GM12801 (cell line): ENCODE results near the gene GAST.

Source experiments
- TF ChIP-seq, protein P1 (sequence below): IDR thresholded peaks from one replicate; pipeline ENCODE4 v1.5.1; 2011; ENCODE audit warnings: control low read depth; ENCODE audit not compliant: insufficient read length; ENCODE audit errors: extremely low read depth

GAST gene

DNA sequence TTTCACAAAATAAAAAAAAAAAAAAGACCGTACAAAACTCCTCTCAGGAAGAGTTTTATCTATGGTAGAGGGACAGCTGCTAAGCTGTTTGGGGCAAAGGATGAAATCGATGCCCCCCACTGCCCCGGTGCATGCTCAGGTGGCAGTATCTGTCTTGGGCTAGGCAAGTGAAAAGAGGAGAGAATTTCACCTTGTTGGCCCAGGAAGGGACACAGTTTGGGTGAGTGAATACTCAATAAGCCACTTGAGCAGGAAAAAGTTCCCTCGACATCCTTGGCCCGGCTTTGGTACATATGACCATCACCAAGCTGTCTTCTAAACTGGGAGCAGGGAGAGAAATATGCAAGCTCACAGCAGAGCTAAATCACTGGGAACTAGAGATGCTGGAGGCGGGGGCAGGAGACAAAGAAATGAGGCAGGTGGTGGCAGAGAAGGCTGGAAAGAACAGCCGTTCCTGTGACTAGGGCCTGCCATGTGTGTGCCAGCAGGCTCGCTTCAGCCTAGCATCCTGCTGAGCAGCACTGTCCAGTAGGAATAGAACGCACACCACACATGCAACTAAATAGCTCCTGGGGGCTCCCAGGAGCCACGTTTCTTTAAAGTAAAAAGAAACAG lies 31.6 kb upstream of the GAST start:
- TF ChIP-seq, protein P1, sequence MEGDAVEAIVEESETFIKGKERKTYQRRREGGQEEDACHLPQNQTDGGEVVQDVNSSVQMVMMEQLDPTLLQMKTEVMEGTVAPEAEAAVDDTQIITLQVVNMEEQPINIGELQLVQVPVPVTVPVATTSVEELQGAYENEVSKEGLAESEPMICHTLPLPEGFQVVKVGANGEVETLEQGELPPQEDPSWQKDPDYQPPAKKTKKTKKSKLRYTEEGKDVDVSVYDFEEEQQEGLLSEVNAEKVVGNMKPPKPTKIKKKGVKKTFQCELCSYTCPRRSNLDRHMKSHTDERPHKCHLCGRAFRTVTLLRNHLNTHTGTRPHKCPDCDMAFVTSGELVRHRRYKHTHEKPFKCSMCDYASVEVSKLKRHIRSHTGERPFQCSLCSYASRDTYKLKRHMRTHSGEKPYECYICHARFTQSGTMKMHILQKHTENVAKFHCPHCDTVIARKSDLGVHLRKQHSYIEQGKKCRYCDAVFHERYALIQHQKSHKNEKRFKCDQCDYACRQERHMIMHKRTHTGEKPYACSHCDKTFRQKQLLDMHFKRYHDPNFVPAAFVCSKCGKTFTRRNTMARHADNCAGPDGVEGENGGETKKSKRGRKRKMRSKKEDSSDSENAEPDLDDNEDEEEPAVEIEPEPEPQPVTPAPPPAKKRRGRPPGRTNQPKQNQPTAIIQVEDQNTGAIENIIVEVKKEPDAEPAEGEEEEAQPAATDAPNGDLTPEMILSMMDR, result no peak

DNA sequence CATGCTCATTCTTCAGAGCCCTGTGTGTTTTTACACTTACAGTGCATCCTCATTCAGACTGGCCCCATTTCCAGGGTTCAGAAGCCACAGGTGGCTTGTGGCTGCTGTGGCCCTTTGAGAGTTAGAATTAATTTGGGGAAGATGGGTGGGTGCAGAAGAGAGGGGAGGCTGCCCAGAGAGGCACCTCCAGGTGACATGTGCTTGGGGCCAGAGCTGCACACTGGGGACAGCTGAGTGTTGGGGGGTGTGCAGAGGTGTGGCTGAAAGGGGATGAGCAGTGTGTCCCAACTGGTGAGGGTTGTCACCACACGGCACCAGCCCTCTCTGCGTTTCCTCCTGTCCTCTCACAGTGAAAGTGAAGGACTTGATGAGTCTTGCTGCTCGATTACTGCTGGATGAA lies 30.4 kb upstream of the GAST start:
- TF ChIP-seq, protein P1, result no peak

DNA sequence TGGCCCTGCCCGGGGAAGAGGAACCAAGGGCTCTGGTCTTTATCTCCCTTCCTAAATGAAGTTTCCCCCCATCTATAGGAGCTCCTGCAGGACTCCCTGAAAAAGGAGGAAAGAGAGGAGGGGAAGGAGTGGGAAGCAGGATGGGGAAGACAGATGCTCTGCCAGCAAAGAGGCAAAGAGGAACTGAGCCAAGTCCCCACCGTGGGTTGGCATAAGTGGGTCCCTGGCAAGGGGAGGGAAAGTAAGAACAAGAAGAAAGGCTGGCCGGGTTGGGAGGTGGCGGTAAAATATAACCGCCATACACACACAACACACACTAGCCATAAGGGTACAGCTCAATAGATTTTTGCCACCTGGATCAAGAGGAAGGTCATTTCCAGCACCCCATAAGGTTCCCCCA lies 29.5 kb upstream of the GAST start:
- TF ChIP-seq, protein P1, result no peak

DNA sequence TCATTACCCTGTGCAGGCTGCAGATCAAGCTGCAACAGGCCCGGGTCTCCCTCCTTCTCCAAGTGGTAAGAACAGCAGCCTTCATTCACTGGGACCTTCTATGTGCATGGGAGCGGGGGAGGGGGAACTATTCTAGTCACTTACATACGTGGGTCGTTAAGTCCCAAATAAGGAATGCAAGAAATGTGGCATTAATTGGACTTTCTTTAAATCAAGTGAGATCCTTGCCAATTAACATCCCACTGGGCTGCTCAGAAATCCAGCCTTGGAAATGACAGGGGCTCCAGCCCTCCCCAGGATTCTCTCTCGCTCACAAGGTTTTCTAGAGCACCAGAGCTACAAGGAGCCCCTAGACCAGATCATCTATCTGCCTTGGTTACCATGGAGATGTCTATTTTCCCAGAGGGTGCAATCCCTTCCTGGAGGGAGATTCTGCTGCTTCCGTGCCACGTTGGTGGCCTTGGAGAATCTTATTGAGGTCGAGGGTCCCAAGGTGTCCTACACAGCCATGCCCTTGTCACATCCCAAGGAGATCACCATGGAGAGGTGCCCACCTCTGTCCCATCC lies 28.6 kb upstream of the GAST start:
- TF ChIP-seq, protein P1, result no peak

DNA sequence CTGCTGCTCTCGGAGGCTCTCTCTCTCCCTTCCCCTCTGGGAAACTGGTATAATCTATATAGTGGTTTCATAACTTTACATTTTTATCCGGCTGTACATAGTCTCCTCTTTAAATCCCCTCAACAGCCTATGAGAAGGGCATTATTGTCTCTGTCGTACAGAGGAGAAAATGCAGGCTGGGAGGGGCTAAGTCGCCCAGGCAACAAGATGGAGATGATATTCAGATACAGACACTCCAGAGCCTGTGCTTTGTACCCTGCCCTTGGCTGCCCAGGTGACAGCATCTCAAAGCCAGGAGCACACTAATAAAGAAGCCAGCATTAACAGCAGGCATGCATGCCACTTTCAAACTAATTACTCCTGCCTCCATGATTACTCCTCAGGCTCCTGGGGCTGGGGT lies 28.1 kb upstream of the GAST start:
- TF ChIP-seq, protein P1, result no peak

DNA sequence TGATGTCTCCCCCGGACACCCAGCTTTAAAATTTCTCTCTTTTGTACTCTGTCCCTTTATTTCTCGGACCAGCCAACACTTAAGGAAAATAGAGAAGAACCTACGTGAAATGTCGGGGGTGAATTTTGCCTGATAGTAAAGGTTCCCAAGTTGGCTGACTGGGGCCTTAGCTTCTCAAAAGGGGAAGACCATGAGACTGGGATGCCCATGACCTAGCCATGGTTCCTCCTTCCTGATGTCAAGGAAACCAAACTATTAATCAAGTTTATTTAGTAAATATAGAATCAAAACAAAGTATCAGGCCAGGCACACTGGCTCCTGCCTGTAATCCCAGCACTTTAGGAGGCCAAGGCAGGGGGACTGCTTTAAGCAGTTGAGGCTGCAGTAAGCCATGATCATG lies 25.9 kb upstream of the GAST start:
- TF ChIP-seq, protein P1, result no peak

DNA sequence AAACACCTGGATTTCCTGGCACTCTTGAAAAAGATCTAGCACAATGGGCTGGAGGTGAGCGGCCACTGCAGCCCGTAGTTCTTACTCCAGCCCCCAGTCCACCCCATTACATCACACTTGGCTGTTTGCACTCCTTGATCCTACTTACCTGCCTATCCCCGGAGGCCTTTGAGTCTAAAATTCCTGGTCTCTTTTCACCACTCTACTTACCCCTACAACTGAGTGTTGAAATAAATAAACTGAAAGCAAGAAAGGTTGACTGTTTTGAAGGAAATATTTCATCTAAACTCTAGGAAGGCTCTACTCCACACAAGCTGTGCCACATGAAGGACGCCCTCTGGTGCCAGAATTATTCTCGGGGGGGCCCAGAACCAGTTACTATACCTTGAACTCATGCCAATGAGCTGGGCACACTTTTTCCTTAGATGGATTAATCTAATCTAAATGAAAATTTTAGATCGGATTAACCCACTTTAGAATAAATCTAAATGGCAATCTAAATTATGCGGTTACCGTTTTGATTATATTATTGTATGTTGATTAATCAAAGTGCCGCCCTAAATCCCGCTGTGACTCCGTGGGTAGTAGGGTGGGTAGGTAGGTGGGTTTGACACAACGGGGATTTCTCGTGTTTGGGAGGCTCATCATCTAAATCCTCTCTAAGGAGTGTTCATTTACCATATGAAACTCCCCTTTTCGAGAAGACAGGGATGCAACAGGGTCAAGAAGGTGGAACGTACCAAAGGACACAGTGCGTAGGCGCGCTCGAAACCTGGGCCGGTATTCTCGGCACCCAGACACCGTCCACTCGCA lies 24.1 kb upstream of the GAST start:
- TF ChIP-seq, protein P1, result no peak
